Duodenal mucosa (tissue), 2 donors: Measurements from ENCODE around the gene TMPRSS6.
"Not testable (repeated sequence)": the region's sequence is repeated elsewhere in the genome, so short reads cannot be mapped to it uniquely, and the experiment has no call there.

Experiments used
- H3K27ac ChIP-seq: one replicate; pipeline ENCODE4 v1.7.0; 2013; ENCODE audit warnings: low read depth, low read length
- H3K27me3 ChIP-seq, 2 donors: one replicate each; pipeline ENCODE4 v1.7.0; 2013; ENCODE audit warnings: low read length in 2 of 2, control low read depth in 1 of 2; ENCODE audit not compliant: insufficient read depth in 2 of 2, control insufficient read depth in 1 of 2
- H3K36me3 ChIP-seq, 2 donors: one replicate each; pipeline ENCODE4 v1.7.0; 2013; ENCODE audit warnings: low read length in 2 of 2, control low read depth in 1 of 2; ENCODE audit not compliant: insufficient read depth in 2 of 2, control insufficient read depth in 1 of 2
- H3K4me1 ChIP-seq, 2 donors: one replicate each; pipeline ENCODE4 v1.7.0; 2013; ENCODE audit warnings: low read length in 2 of 2, control low read depth in 1 of 2; ENCODE audit not compliant: insufficient read depth in 2 of 2, control insufficient read depth in 1 of 2
- H3K4me3 ChIP-seq, 2 donors: one replicate each; pipeline ENCODE4 v1.7.0; 2013; ENCODE audit warnings: low read length in 2 of 2, low read depth in 1 of 2
- H3K9ac ChIP-seq, 2 donors: one replicate each; pipeline ENCODE4 v1.7.0; 2013; ENCODE audit warnings: low read length in 2 of 2, low read depth in 1 of 2
- H3K9me3 ChIP-seq, 2 donors: one replicate each; pipeline ENCODE4 v1.7.0; 2013; ENCODE audit warnings: low read length in 2 of 2, control low read depth in 1 of 2; ENCODE audit not compliant: control insufficient read depth in 1 of 2

The TMPRSS6 gene

GRCh38 chr22:37079158-37079557 lies 30.4 kb downstream of the TMPRSS6 start:
- no peak overlapping the region for H3K9ac ChIP-seq

GRCh38 chr22:37077802-37078448 lies 31.6 kb downstream of the TMPRSS6 start:
- Histone ChIP-seq H3K27ac (no peak overlapping the region), H3K9me3 (no peaks in the 10 kb centered on the region), H3K27me3 (peaks cover 0 to 16% of the 10 kb centered on the region in 2 donors), H3K4me3 (no peak overlapping the region), H3K36me3 (no peaks in the 10 kb centered on the region), H3K4me1 (peaks cover 0 to 11% of the 10 kb centered on the region in 2 donors), H3K9ac (no peak overlapping the region)

More at GRCh38 chr22:37079158-37079557, 30.4 kb downstream of the TMPRSS6 start:
- Histone ChIP-seq H3K27ac (no peak overlapping the region), H3K4me3 (no peak overlapping the region), H3K9me3 (no peaks in the 10 kb centered on the region), H3K36me3 (no peaks in the 10 kb centered on the region), H3K4me1 (peaks cover 0 to 11% of the 10 kb centered on the region in 2 donors), H3K27me3 (peaks cover 0 to 16% of the 10 kb centered on the region in 2 donors)

GRCh38 chr22:37075822-37076433 lies 33.6 kb downstream of the TMPRSS6 start:
- Histone ChIP-seq H3K9me3 (no peaks in the 10 kb centered on the region), H3K27me3 (peaks cover 0 to 16% of the 10 kb centered on the region in 2 donors), H3K27ac (no peak overlapping the region), H3K4me1 (peaks cover 0 to 11% of the 10 kb centered on the region in 2 donors), H3K9ac (no peak overlapping the region), H3K36me3 (no peaks in the 10 kb centered on the region), H3K4me3 (no peak overlapping the region)

- no peak overlapping the region for H3K27ac ChIP-seq
- H3K9ac ChIP-seq, result no peak overlapping the region
- no peaks in the 10 kb centered on the region for H3K36me3 ChIP-seq
- H3K9me3 ChIP-seq, result no peaks in the 10 kb centered on the region
- peaks cover 0 to 20% of the 10 kb centered on the region in 2 donors for H3K27me3 ChIP-seq
- H3K4me1 ChIP-seq, result peaks cover 0 to 9% of the 10 kb centered on the region in 2 donors
- no peak overlapping the region for H3K4me3 ChIP-seq
These were observed 34.5 kb downstream of the TMPRSS6 start for GRCh38 chr22:37075046-37075445.

- Histone ChIP-seq H3K4me3 (no peak overlapping the region), H3K4me1 (peaks cover 0 to 5% of the 10 kb centered on the region in 2 donors), H3K36me3 (no peaks in the 10 kb centered on the region), H3K27me3 (peaks cover 0 to 24% of the 10 kb centered on the region in 2 donors), H3K9me3 (no peaks in the 10 kb centered on the region), H3K9ac (no peak overlapping the region), H3K27ac (no peak overlapping the region)
These were observed 35.0 kb downstream of the TMPRSS6 start for GRCh38 chr22:37074537-37074936.

GRCh38 chr22:37072673-37073072 lies 36.8 kb downstream of the TMPRSS6 start:
- no peak overlapping the region for H3K27ac ChIP-seq
- H3K36me3 ChIP-seq, result no peaks in the 10 kb centered on the region
- peaks cover 0 to 3% of the 10 kb centered on the region in 2 donors for H3K4me1 ChIP-seq
- no peak overlapping the region for H3K9ac ChIP-seq
- no peak overlapping the region for H3K4me3 ChIP-seq
- peaks cover 13 to 30% of the 10 kb centered on the region in 2 donors for H3K27me3 ChIP-seq
- no peaks in the 10 kb centered on the region for H3K9me3 ChIP-seq

- H3K27me3 ChIP-seq, result peaks cover 13 to 27% of the 10 kb centered on the region in 2 donors
- H3K9ac ChIP-seq, H3K4me1 ChIP-seq, H3K27ac ChIP-seq, H3K9me3 ChIP-seq, H3K4me3 ChIP-seq, H3K36me3 ChIP-seq: not testable (repeated sequence)
These were observed 37.5 kb downstream of the TMPRSS6 start for GRCh38 chr22:37071850-37072592.

GRCh38 chr22:37070744-37071143 lies 38.8 kb downstream of the TMPRSS6 start:
- no peak overlapping the region for H3K9ac ChIP-seq
- H3K27me3 ChIP-seq, result peaks cover 13 to 25% of the 10 kb centered on the region in 2 donors
- H3K36me3 ChIP-seq, result no peaks in the 10 kb centered on the region
- H3K9me3 ChIP-seq, result no peaks in the 10 kb centered on the region
- no peak overlapping the region for H3K4me3 ChIP-seq
- peaks cover 0 to 3% of the 10 kb centered on the region in 2 donors for H3K4me1 ChIP-seq
- no peak overlapping the region for H3K27ac ChIP-seq

- Histone ChIP-seq H3K9me3 (no peaks in the 10 kb centered on the region), H3K9ac (no peak overlapping the region), H3K27ac (no peak overlapping the region), H3K36me3 (no peaks in the 10 kb centered on the region), H3K4me1 (peaks cover 0 to 3% of the 10 kb centered on the region in 2 donors), H3K4me3 (no peak overlapping the region), H3K27me3 (peaks cover 13 to 25% of the 10 kb centered on the region in 2 donors)
These were observed 39.2 kb downstream of the TMPRSS6 start for GRCh38 chr22:37070334-37070733.

GRCh38 chr22:37069719-37070118 lies 39.8 kb downstream of the TMPRSS6 start:
- Histone ChIP-seq H3K27me3 (peaks cover 13 to 19% of the 10 kb centered on the region in 2 donors), H3K36me3 (no peaks in the 10 kb centered on the region), H3K27ac (no peak overlapping the region), H3K4me1 (peaks cover 0 to 3% of the 10 kb centered on the region in 2 donors), H3K9ac (no peak overlapping the region), H3K4me3 (no peak overlapping the region), H3K9me3 (no peaks in the 10 kb centered on the region)
